ENCODE measurements around the gene EPHB1.
"Not testable (repeated sequence)": the region's sequence is repeated elsewhere in the genome, so short reads cannot be mapped to it uniquely, and the experiment has no call there.

GRCh38 chr3:134788283-134788682 lies 6.8 kb upstream of the EPHB1 start:
- TF ChIP-seq CTCF, EP300, POLR2A (IDR thresholded peaks at IDR 0.05): not testable (repeated sequence)
